K562 (cell line): ENCODE results near the gene NEMP2. TPM values are rescaled to one million over a fixed set of nuclear protein-coding genes. Genes with fewer than 3 reads are reported as not detected.

Experiments
- ADNP ChIP-seq: fragments of 200-800 bp; sonication (Bioruptor generic); IDR thresholded peaks from 2 replicates; pipeline ENCODE4 v1.6.1; 2016; ENCODE audit warnings: missing genetic modification characterization, missing compliant biosample characterization
- ATF7 ChIP-seq: fragments of 450-650 bp; IDR thresholded peaks from 2 replicates; pipeline ENCODE4 v1.7.1; 2014; ENCODE audit warnings: mild to moderate bottlenecking, moderate library complexity
- CEBPB ChIP-seq: fragments of 450-650 bp; IDR thresholded peaks from 2 replicates; pipeline ENCODE4 v1.6.1; 2016; ENCODE audit warnings: missing genetic modification characterization, missing compliant biosample characterization
- CEBPG ChIP-seq, 3 experiments: fragments of 200-800 bp in 1 of 3; sonication (Bioruptor generic) in 1 of 3; sonication (generic) in 1 of 3; formaldehyde crosslinking in 1 of 3; IDR thresholded peaks in 2 of 3; conservative IDR thresholded peaks in 1 of 3; 2 replicates each; pipeline versions ENCODE4 v1.6.1 to v1.8.0; 2016 to 2022; ENCODE audit warnings: missing compliant biosample characterization in 2 of 3, missing genetic modification characterization in 2 of 3, mild to moderate bottlenecking in 1 of 3, missing genetic modification reagents in 1 of 3
- FOXA3 ChIP-seq, 2 experiments: fragments of 450-650 bp in 1 of 2; sonication (generic) in 1 of 2; formaldehyde crosslinking; IDR thresholded peaks in 1 of 2; conservative IDR thresholded peaks in 1 of 2; 2 replicates each; pipeline versions ENCODE4 v1.4.0 to v1.8.0; 2020 to 2022; ENCODE audit warnings: mild to moderate bottlenecking in 2 of 2, missing genetic modification reagents in 1 of 2
- GABPB2 ChIP-seq: fragments of 250-450 bp; sonication (Bioruptor Pico); conservative IDR thresholded peaks from 2 replicates; pipeline ENCODE4 v1.5.1; 2021; ENCODE audit warnings: mild to moderate bottlenecking
- KDM2B ChIP-seq: fragments of 250-450 bp; sonication (Bioruptor Pico); IDR thresholded peaks from 2 replicates; pipeline ENCODE4 v1.8.0; 2021; ENCODE audit warnings: mild to moderate bottlenecking, moderate library complexity
- RAD51 ChIP-seq: fragments of 450-650 bp; IDR thresholded peaks from 2 replicates; pipeline ENCODE4 v1.7.1; 2016; ENCODE audit warnings: low read depth, mild to moderate bottlenecking, borderline replicate concordance
- RFX5 ChIP-seq: IDR thresholded peaks from 2 replicates; pipeline ENCODE4 v1.6.1; 2011; ENCODE audit warnings: low read depth, mild to moderate bottlenecking, improper control_type of control experiment, low read length
- SMARCA5 ChIP-seq: fragments of 450-650 bp; IDR thresholded peaks from 2 replicates; pipeline ENCODE4 v1.6.1; 2016
- SMC3 ChIP-seq: conservative IDR thresholded peaks from 2 replicates; pipeline ENCODE4 v1.6.1; 2011; ENCODE audit warnings: low read depth, low read length, improper control_type of control experiment; ENCODE audit not compliant: insufficient read depth
- SNRNP70 ChIP-seq: fragments of 200-400 bp; formaldehyde crosslinking; optimal IDR thresholded peaks from 2 replicates; pipeline ENCODE3; 2017; ENCODE audit warnings: low read depth, low read length
- TCF7L2 ChIP-seq: fragments of 150-350 bp; IDR thresholded peaks from 2 replicates; pipeline ENCODE4 v1.6.1; 2016; ENCODE audit warnings: low read depth, mild to moderate bottlenecking, low read length, moderate library complexity
- ZNF12 ChIP-seq: sonication (generic); formaldehyde crosslinking; IDR thresholded peaks from 2 replicates; pipeline ENCODE4 v1.4.0; 2020; ENCODE audit warnings: mild to moderate bottlenecking, missing genetic modification reagents
- ZNF184 ChIP-seq: sonication (generic); formaldehyde crosslinking; IDR thresholded peaks from 2 replicates; pipeline ENCODE4 v1.5.0; 2020; ENCODE audit warnings: missing genetic modification reagents
- ZNF217 ChIP-seq: sonication (generic); formaldehyde crosslinking; IDR thresholded peaks from 2 replicates; pipeline ENCODE4 v1.8.0; 2022; ENCODE audit warnings: mild to moderate bottlenecking, missing genetic modification reagents
- ZNF507 ChIP-seq: conservative IDR thresholded peaks from 2 replicates; pipeline ENCODE4 v1.6.1; 2017; ENCODE audit warnings: missing genetic modification characterization, missing compliant biosample characterization
- ZNF668 ChIP-seq: fragments of 250-450 bp; sonication (Bioruptor Pico); IDR thresholded peaks from 2 replicates; pipeline ENCODE4 v1.8.0; 2022; ENCODE audit warnings: mild to moderate bottlenecking, inconsistent platforms
- ZNF76 ChIP-seq: fragments of 250-450 bp; sonication (Bioruptor Pico); IDR thresholded peaks from 2 replicates; pipeline ENCODE4 v1.4.0; 2020; ENCODE audit warnings: mild to moderate bottlenecking, moderate library complexity, borderline replicate concordance
- ZNF778 ChIP-seq: fragments of 450-650 bp; formaldehyde crosslinking; IDR thresholded peaks from 2 replicates; pipeline ENCODE4 v1.4.0; 2020; ENCODE audit warnings: mild to moderate bottlenecking, moderate library complexity
- polyA plus RNA-seq, 8 experiments: library from polyadenylated mRNA; depleted of rRNA in 4 of 8; stranded (reverse) in 5 of 8; unstranded in 3 of 8; fragments of >200 nt; fragmentation: Nextera tagmentation in 2 of 8; fragmentation: Illumina TruSeq in 1 of 8; extraction: Ambion mirVana in 2 of 8; extraction: Trizol in 1 of 8; gene quantifications; 2 replicates each; pipeline versions ENCODE4 v1.2.1 to v1.2.3, GENCODE V29; 2011 to 2014; ENCODE audit warnings: inconsistent platforms in 1 of 8, missing spikeins in 1 of 8
- total RNA-seq, 7 experiments: library from RNA; depleted of rRNA in 6 of 7; stranded (reverse); fragments of >200 nt in 6 of 7; fragmentation: Illumina TruSeq in 2 of 7; extraction: Trizol in 2 of 7; gene quantifications; 2 replicates each; pipeline versions ENCODE4 v1.2.1 to v1.2.3, GENCODE V29; 2011 to 2021; ENCODE audit warnings: low replicate concordance in 1 of 7
- TF ChIP-seq, protein P1 (sequence below): sonication (generic); formaldehyde crosslinking; IDR thresholded peaks from 2 replicates; pipeline ENCODE4 v1.8.0; 2022; ENCODE audit warnings: mild to moderate bottlenecking, missing genetic modification reagents, borderline replicate concordance
- TF ChIP-seq, protein P2 (sequence below): fragments of 450-650 bp; IDR thresholded peaks from 2 replicates; pipeline ENCODE4 v1.6.1; 2016; ENCODE audit warnings: borderline replicate concordance
- TF ChIP-seq, protein P3 (sequence below): fragments of 250-450 bp; sonication (Bioruptor Pico); IDR thresholded peaks from 2 replicates; pipeline ENCODE4 v1.4.0; 2020
- TF ChIP-seq, protein P4 (sequence below): fragments of 250-450 bp; sonication (Bioruptor Pico); IDR thresholded peaks from 2 replicates; pipeline ENCODE4 v1.5.1; 2021; ENCODE audit warnings: mild to moderate bottlenecking

The NEMP2 gene
- total and polyA plus RNA-seq, 9 of the 15 experiments (the other 6 are each of a cell fraction or from before 2014, with no cell fraction given): 0.32 to 3.0 (median 1.7) TPM

DNA sequence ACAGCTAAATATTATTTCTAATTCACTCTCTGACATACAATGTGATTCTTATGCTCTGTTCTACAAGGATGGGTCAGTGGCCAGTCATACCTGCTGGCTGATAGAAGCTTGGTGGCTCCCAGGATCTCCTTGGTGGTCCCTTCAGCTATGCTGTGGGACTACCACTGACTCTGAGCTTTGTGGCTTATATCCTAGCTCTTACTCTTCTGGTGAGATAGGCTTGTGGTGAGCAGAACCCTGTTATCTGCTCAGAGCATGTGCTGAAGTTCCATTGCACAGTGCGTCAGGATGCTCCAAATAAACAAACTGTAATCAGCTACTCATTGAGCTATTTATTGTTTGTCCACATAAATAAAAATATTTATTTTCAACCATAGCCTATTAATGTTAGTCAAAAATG lies 74.6 kb downstream of the NEMP2 start (continued):
- TF ChIP-seq, protein P1, sequence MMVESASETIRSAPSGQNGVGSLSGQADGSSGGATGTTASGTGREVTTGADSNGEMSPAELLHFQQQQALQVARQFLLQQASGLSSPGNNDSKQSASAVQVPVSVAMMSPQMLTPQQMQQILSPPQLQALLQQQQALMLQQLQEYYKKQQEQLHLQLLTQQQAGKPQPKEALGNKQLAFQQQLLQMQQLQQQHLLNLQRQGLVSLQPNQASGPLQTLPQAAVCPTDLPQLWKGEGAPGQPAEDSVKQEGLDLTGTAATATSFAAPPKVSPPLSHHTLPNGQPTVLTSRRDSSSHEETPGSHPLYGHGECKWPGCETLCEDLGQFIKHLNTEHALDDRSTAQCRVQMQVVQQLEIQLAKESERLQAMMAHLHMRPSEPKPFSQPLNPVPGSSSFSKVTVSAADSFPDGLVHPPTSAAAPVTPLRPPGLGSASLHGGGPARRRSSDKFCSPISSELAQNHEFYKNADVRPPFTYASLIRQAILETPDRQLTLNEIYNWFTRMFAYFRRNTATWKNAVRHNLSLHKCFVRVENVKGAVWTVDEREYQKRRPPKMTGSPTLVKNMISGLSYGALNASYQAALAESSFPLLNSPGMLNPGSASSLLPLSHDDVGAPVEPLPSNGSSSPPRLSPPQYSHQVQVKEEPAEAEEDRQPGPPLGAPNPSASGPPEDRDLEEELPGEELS (CRISPR knock-in tag): no peak
- TF ChIP-seq ZNF12 (CRISPR knock-in tag) (no peak), ZNF217 (CRISPR knock-in tag) (no peak), ZNF76 (no peak), RFX5 (no peak), SMC3 (no peak), CEBPB (tag) (no peak), FOXA3 (CRISPR knock-in tag; conservative IDR thresholded peaks at IDR 0.05 in 1 of 2, IDR thresholded peaks at IDR 0.05 in 1 of 2) (peak in 1 of 2 experiments; percentile 72; a peak in 2 of 4 replicates), TCF7L2 (no peak), SNRNP70 (no peak), ZNF507 (no peak), ZNF778 (CRISPR knock-in tag) (no peak), SMARCA5 (no peak), ATF7 (0 out of 2 replicates have a peak, but pooled peaks have one; percentile 26), CEBPG (CRISPR knock-in tag; IDR thresholded peaks at IDR 0.05) (no peak), CEBPG (tag; conservative IDR thresholded peaks at IDR 0.05 in 1 of 2, IDR thresholded peaks at IDR 0.05 in 1 of 2) (no peak), ZNF184 (no peak), RAD51 (no peak), KDM2B (CRISPR knock-in tag) (no peak), GABPB2 (CRISPR knock-in tag) (no peak), ADNP (tag) (no peak), ZNF668 (CRISPR knock-in tag) (no peak)
- TF ChIP-seq, protein P2, sequence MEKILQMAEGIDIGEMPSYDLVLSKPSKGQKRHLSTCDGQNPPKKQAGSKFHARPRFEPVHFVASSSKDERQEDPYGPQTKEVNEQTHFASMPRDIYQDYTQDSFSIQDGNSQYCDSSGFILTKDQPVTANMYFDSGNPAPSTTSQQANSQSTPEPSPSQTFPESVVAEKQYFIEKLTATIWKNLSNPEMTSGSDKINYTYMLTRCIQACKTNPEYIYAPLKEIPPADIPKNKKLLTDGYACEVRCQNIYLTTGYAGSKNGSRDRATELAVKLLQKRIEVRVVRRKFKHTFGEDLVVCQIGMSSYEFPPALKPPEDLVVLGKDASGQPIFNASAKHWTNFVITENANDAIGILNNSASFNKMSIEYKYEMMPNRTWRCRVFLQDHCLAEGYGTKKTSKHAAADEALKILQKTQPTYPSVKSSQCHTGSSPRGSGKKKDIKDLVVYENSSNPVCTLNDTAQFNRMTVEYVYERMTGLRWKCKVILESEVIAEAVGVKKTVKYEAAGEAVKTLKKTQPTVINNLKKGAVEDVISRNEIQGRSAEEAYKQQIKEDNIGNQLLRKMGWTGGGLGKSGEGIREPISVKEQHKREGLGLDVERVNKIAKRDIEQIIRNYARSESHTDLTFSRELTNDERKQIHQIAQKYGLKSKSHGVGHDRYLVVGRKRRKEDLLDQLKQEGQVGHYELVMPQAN: no peak
- TF ChIP-seq, protein P3, sequence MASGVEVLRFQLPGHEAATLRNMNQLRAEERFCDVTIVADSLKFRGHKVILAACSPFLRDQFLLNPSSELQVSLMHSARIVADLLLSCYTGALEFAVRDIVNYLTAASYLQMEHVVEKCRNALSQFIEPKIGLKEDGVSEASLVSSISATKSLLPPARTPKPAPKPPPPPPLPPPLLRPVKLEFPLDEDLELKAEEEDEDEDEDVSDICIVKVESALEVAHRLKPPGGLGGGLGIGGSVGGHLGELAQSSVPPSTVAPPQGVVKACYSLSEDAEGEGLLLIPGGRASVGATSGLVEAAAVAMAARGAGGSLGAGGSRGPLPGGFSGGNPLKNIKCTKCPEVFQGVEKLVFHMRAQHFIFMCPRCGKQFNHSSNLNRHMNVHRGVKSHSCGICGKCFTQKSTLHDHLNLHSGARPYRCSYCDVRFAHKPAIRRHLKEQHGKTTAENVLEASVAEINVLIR (CRISPR knock-in tag): peak; percentile 57; the same call in 1 of the 2 replicates
- TF ChIP-seq, protein P4, sequence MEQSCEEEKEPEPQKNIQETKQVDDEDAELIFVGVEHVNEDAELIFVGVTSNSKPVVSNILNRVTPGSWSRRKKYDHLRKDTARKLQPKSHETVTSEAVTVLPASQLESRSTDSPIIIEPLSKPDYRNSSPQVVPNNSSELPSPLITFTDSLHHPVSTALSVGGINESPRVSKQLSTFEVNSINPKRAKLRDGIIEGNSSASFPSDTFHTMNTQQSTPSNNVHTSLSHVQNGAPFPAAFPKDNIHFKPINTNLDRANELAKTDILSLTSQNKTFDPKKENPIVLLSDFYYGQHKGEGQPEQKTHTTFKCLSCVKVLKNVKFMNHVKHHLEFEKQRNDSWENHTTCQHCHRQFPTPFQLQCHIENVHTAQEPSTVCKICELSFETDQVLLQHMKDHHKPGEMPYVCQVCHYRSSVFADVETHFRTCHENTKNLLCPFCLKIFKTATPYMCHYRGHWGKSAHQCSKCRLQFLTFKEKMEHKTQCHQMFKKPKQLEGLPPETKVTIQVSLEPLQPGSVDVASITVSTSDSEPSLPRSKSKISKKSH (CRISPR knock-in tag): no peak
